ENCODE results near the gene ACAN. TPM values are rescaled to one million over a fixed set of nuclear protein-coding genes. Genes with fewer than 3 reads are reported as not detected.
A peak's percentile ranks its signal among the peaks of the same experiment; 100 is the strongest.

The ACAN gene
- total RNA-seq, 1 donor from 2014 or later: 0.13 TPM

DNA sequence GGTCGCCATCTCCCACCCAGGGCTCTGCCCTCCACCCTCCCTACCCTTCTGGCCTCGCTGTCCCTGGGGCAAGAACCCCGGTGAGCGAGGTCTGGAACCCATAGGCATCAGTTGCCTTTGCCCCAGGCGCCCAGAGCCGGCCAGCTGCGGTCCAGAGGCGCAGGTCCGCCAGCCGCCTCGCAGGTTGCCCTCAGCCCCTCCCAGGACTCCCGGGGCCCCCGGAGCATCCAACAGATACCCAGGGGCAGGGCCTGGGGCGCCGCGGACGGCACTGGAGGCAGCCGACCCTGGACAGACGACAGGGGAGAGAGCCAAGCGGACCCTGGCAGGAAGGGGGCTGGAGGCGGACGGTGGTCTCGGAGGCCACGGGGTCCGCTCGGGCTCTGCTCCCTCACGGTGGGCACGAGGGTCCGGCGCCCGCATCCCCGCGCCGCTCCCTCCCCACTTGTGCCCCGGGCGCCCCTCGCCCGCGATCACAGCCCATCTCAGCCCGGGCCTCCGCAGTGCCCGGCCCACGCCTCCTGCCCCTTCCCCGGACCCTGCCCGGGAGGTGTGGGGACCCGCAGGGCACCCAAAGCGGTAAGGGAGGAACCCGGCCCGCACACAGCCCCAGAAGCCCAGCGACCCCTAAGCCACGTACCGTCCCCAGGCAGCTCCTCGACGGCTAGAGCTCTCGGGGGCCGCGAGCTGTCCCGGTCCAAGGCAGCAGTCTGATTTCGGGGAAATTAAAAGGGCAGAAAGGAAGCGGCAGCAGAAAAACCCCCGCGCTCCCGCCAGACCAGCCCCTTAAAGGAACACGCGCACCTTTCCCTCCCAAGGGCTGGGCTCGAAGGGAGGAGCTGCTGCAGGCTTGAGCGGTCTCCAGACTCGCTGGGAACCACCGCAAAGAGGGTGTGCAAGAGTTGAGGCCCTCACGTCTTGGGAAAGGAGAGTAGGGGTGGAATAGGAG is 91.9 kb downstream of the ACAN start, which contains the start of gene HAPLN3:
HAPLN3 (minus strand) TSS at position 726 of the 949 bp plus-strand sequence. CDS start 8,246 bp downstream, outside the sequence.
- intact Hi-C loops (cut with DNase I): no loop called here
- ATAC-seq (ENCODE audit: poor library complexity): peak; percentile 8
- DNase-seq: no peak

- no peak for ATAC-seq (ENCODE audit: poor library complexity)
- DNase-seq: no peak
- intact Hi-C loops (cut with DNase I): no loop called here
Measured at GRCh38 chr15:88896333-88897033, 93.2 kb downstream of the ACAN start.

DNA sequence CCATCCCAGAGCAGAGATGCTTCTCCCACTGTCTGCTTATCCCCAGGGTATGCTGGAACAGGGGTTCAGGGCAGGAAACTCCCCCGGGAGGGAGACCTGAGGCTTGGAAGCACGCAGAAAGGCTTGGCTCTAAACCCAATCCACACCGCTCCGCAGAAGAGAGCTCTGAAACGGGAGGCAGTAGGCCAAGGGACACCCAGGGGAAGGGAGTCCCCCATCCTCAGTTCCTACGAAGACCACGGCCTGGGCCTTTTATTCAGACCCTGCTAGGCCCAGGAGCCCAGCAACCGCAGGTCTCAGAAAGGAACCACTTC is 93.9 kb downstream of the ACAN start:
- no peak for DNase-seq
- intact Hi-C loops (cut with DNase I): no loop called here
- no peak for ATAC-seq (ENCODE audit: poor library complexity)

- DNase-seq (peak; percentile 93), ATAC-seq (ENCODE audit: poor library complexity) (peak; percentile 94)
- intact Hi-C loops (cut with DNase I): no loop called here
Measured at GRCh38 chr15:88897456-88898194, 94.4 kb downstream of the ACAN start.

- intact Hi-C loops (cut with DNase I): no loop called here
- no peak for ATAC-seq (ENCODE audit: poor library complexity)
- DNase-seq: no peak
Measured at GRCh38 chr15:88898736-88899135, 95.5 kb downstream of the ACAN start.

DNA sequence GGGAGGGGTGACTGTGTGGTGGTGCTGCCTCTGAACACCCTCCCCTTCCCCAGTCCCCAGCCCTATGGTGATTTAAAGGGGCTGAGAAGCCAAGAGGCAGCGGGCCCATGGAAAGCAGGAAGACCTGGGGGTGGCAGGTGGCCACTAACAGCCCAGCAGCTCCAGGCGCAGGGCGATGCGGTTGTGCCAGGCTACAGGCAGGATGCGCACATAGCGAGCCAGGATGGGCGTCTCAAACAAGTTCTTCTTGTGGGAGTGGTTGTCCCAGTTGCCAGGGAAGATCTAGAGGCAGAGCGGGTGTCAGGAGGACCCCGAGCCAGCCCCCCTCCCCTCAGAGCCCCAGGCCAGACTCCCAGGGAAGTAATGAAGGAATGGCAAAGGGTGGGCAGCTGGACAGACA is 96.0 kb downstream of the ACAN start:
- no peak for DNase-seq
- ATAC-seq (ENCODE audit: poor library complexity): no peak
- intact Hi-C loops (cut with DNase I): no loop called here

DNA sequence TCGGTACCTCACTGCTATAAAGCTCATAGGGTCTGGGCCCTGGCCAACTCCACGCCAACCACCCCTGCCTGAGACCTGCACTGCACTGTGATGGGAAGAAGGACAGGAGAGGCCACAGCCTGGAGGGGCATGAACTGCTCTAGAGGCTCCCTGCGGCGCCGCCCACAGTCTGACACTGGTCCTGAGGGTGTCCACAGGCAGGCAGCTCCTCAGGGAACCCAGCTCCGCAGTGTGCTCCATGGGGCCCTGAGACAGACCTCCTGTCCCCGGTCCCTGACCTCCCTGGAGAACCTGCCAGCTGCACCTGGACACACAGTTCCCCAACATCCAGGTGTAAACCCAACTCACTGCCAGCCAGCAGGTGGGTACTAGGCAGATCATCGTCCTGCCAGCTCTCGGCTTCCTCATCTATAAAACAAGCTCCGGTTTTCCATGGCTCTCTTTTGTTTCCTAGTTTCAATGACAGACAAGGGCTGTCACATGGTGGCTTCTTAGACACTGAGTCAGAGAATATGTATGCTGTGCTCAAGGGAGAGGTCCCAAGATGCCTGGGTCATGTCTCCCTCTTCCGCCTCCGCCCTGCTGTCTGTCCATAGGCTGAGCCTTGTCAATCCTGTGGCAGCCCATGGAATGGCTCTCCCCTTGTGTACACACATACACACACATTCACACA is 97.2 kb downstream of the ACAN start:
- no peak for DNase-seq
- ATAC-seq (ENCODE audit: poor library complexity): no peak
- intact Hi-C loops (cut with DNase I): loop anchor here (5.0 kb wide), 1 partner anchor 282 kb away; no protein-coding TSS in a partner anchor

- DNase-seq: no peak
- no peak for ATAC-seq (ENCODE audit: poor library complexity)
- intact Hi-C loops (cut with DNase I): loop anchor here (5.0 kb wide), 1 partner anchor 281 kb away; no protein-coding TSS in a partner anchor
Measured at GRCh38 chr15:88900982-88901418, 97.8 kb downstream of the ACAN start.

- intact Hi-C loops (cut with DNase I): loop anchor here (5.0 kb wide), 1 partner anchor 281 kb away; no protein-coding TSS in a partner anchor
- no peak for DNase-seq
- no peak for ATAC-seq (ENCODE audit: poor library complexity)
Measured at GRCh38 chr15:88901508-88902220, 98.4 kb downstream of the ACAN start.

GRCh38 chr15:88902221-88902835 is 99.1 kb downstream of the ACAN start:
- no peak for ATAC-seq (ENCODE audit: poor library complexity)
- intact Hi-C loops (cut with DNase I): loop anchor here (5.0 kb wide), 1 partner anchor 280 kb away; no protein-coding TSS in a partner anchor
- DNase-seq: peak; percentile 8

DNA sequence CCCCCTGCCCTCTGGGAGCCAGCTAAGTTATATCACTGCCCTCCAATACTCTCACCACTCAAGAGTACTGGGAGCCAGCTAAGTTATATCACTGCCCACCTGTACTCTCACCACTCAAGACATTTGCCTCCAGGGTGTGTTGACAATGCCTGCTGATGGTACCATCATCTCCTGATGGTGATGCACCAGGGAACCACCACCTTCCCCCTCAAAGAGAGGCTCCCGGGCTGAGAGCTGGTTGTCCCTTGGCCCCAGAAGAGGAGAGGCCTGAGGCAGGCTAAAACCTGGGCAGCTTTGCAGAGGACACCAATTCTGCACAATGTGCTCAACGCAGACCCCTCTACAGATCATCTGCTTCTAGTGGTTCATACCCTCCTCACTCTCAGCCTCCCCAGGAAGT is 99.6 kb downstream of the ACAN start:
- ATAC-seq (ENCODE audit: poor library complexity) (no peak), DNase-seq (no peak)
- intact Hi-C loops (cut with DNase I): loop anchor here (5.0 kb wide), 1 partner anchor 279 kb away; no protein-coding TSS in a partner anchor

GRCh38 chr15:88904257-88904623 is 101.0 kb downstream of the ACAN start:
- intact Hi-C loops (cut with DNase I): loop anchor here (5.0 kb wide), 1 partner anchor 278 kb away; no protein-coding TSS in a partner anchor
- ATAC-seq (ENCODE audit: poor library complexity): no peak
- peak; percentile 29 for DNase-seq

DNA sequence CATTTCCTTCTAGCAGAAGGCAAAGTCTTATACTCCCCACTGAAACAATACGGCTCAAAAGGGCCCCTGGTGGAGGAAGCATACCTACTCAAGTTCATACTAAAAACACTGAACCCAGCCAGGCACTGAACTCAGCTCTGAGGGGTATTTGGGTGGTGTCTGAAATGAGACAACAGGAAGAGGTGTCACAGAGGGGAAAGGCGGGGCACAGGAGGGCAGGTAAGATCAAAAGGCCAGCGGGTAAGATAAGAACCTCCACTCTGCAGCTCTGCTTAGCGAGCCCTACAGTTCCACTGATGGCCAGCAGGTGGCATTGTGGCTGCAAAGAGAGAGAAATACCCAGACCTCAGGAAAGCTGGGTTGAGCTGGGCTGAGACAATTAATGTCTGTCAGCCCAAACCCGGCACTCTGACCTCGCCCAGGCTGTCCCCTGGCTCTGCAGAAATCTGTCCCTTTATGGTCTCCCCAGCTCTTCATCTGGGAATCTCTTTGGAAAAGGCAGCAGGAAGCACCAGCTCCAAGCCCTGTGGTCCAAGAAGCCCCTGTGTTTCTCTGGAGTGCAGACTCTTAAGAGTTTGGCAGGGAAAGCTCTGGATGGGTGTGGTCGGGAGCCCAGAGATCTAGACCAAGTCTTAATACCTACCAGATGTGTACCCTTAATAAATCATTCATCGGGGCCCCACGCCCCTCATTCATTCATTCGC is 101.5 kb downstream of the ACAN start:
- ATAC-seq (ENCODE audit: poor library complexity): peak; percentile 84
- DNase-seq: peak; percentile 90
- intact Hi-C loops (cut with DNase I): loop anchor here (5.0 kb wide), 2 partner anchors 113 to 278 kb away; no protein-coding TSS in a partner anchor

GRCh38 chr15:88905576-88905975 is 102.3 kb downstream of the ACAN start:
- ATAC-seq (ENCODE audit: poor library complexity): no peak
- DNase-seq: peak; percentile 30
- intact Hi-C loops (cut with DNase I): loop anchor here (5.0 kb wide), 1 partner anchor 112 kb away; no protein-coding TSS in a partner anchor

GRCh38 chr15:88906130-88906529 is 102.9 kb downstream of the ACAN start:
- no peak for DNase-seq
- intact Hi-C loops (cut with DNase I): loop anchor here (2.0 to 5.0 kb wide), 2 partner anchors 97 to 111 kb away; no protein-coding TSS in a partner anchor
- no peak for ATAC-seq (ENCODE audit: poor library complexity)

- intact Hi-C loops (cut with DNase I): loop anchor here (2.0 to 5.0 kb wide), 2 partner anchors 96 to 111 kb away; no protein-coding TSS in a partner anchor
- DNase-seq (peak; percentile 17), ATAC-seq (ENCODE audit: poor library complexity) (no peak)
Measured at GRCh38 chr15:88906551-88906950, 103.3 kb downstream of the ACAN start.
